GM23338 (cell line): ENCODE results near the gene ELANE. TPM values are rescaled to one million over a fixed set of nuclear protein-coding genes. Genes with fewer than 3 reads are reported as not detected.

ENCODE experiments used
- ATAC-seq: fragments of 200-7000 bp; cut with Tn5 transposase; 3 replicates; pipeline ENCODE4 v1.9.1; 2020
- DNase-seq: peaks from one replicate; pipeline ENCODE4 v3.0.0-alpha.2; 2015; ENCODE audit warnings: low spot score
- H2AFZ ChIP-seq: fragments of 200-600 bp; sonication (generic); 2 replicates; pipeline ENCODE4 v1.8.0; 2016; ENCODE audit warnings: antibody characterized with exemption, mild to moderate bottlenecking, moderate library complexity
- H3F3A ChIP-seq: fragments of 200-600 bp; sonication (generic); replicated peaks from 2 replicates; pipeline ENCODE4 v1.8.0; 2017; ENCODE audit warnings: antibody characterized with exemption, mixed run types, low read depth
- H3K27ac ChIP-seq: fragments of 200-600 bp; sonication (generic); 2 replicates; pipeline ENCODE4 v1.6.1; 2016; ENCODE audit warnings: low read depth
- H3K27me3 ChIP-seq: fragments of 200-600 bp; sonication (generic); 2 replicates; pipeline ENCODE4 v1.8.0; 2016; ENCODE audit warnings: mild to moderate bottlenecking, mixed run types, moderate library complexity; ENCODE audit not compliant: insufficient read depth
- H3K36me3 ChIP-seq: fragments of 200-600 bp; sonication (generic); 2 replicates; pipeline ENCODE4 v1.8.0; 2016; ENCODE audit warnings: mild to moderate bottlenecking; ENCODE audit not compliant: insufficient read depth
- H3K4me1 ChIP-seq: fragments of 200-600 bp; sonication (generic); 2 replicates; pipeline ENCODE4 v1.8.0; 2016; ENCODE audit warnings: mild to moderate bottlenecking, moderate library complexity; ENCODE audit not compliant: insufficient read depth
- H3K4me2 ChIP-seq: fragments of 200-600 bp; sonication (generic); 2 replicates; pipeline ENCODE4 v1.7.1; 2017; ENCODE audit warnings: mixed run types
- H3K4me3 ChIP-seq: fragments of 200-600 bp; sonication (generic); 2 replicates; pipeline ENCODE4 v1.6.1; 2016; ENCODE audit warnings: mixed run types
- H3K79me2 ChIP-seq: fragments of 200-600 bp; sonication (generic); replicated peaks from 2 replicates; pipeline ENCODE4 v1.8.0; 2017; ENCODE audit warnings: mild to moderate bottlenecking; ENCODE audit not compliant: insufficient read depth
- H3K9me2 ChIP-seq: fragments of 200-600 bp; sonication (generic); 2 replicates; pipeline ENCODE4 v1.8.0; 2017; ENCODE audit not compliant: insufficient read depth
- H4K20me1 ChIP-seq: fragments of 200-600 bp; sonication (generic); replicated peaks from 2 replicates; pipeline ENCODE4 v1.8.0; 2017; ENCODE audit warnings: mild to moderate bottlenecking; ENCODE audit not compliant: insufficient read depth
- H3K27ac Mint-ChIP-seq: 2 replicates; pipeline ENCODE4 v1.8.0; 2020; ENCODE audit warnings: inconsistent platforms, mild to moderate bottlenecking, moderate library complexity, mixed read lengths
- H3K27me3 Mint-ChIP-seq: 3 replicates; pipeline ENCODE4 v1.8.0; 2022; ENCODE audit warnings: low read depth, mild to moderate bottlenecking, moderate library complexity, mixed read lengths, inconsistent platforms; ENCODE audit not compliant: insufficient read depth, poor library complexity
- H3K36me3 Mint-ChIP-seq: 3 replicates; pipeline ENCODE4 v1.8.0; 2021; ENCODE audit warnings: low read depth, mild to moderate bottlenecking, inconsistent platforms, moderate library complexity, mixed read lengths
- H3K4me1 Mint-ChIP-seq: 3 replicates; pipeline ENCODE4 v1.8.0; 2020; ENCODE audit warnings: mild to moderate bottlenecking, inconsistent platforms, mixed read lengths
- H3K4me3 Mint-ChIP-seq: 3 replicates; pipeline ENCODE4 v1.8.0; 2021; ENCODE audit warnings: moderate library complexity, mild to moderate bottlenecking, inconsistent platforms, mixed read lengths
- H3K9me3 Mint-ChIP-seq: 3 replicates; pipeline ENCODE4 v1.8.0; 2020; ENCODE audit warnings: moderate library complexity, mild to moderate bottlenecking, inconsistent platforms, mixed read lengths
- CREB1 ChIP-seq: fragments of 250-450 bp; sonication (Bioruptor Pico); IDR thresholded peaks from 2 replicates; pipeline ENCODE4 v1.5.0; 2020; ENCODE audit warnings: low read depth, mild to moderate bottlenecking, moderate library complexity
- EZH2phosphoT487 ChIP-seq: fragments of 200-600 bp; sonication (generic); IDR thresholded peaks from one replicate; pipeline ENCODE4 v1.8.1; 2018; ENCODE audit warnings: antibody characterized with exemption; ENCODE audit not compliant: unreplicated experiment
- JUNB ChIP-seq: IDR thresholded peaks from one replicate; pipeline ENCODE4 v1.6.1; 2016; ENCODE audit warnings: antibody characterized with exemption; ENCODE audit not compliant: unreplicated experiment
- POLR2AphosphoS5 ChIP-seq: IDR thresholded peaks from 2 replicates; pipeline ENCODE4 v1.6.1; 2016; ENCODE audit warnings: antibody characterized with exemption, low read depth
- ZNF114 ChIP-seq: fragments of 250-450 bp; sonication (Bioruptor Pico); IDR thresholded peaks from 2 replicates; pipeline ENCODE4 v1.5.0; 2020; ENCODE audit warnings: mild to moderate bottlenecking, moderate library complexity
- polyA plus RNA-seq: library from polyadenylated mRNA; unstranded; fragments of >200 nt; fragmentation: Nextera tagmentation; extraction: Ambion mirVana; gene quantifications from 2 replicates; pipeline ENCODE4 v1.2.1, GENCODE V29; 2016
- total RNA-seq: library from RNA; depleted of rRNA; stranded (reverse); fragments of >200 nt; shearing (Covaris generic); gene quantifications from 2 replicates; pipeline ENCODE4 v1.2.3, GENCODE V29; 2014
- TF ChIP-seq, protein P1 (sequence below): fragments of 250-450 bp; sonication (Bioruptor Pico); IDR thresholded peaks from 2 replicates; pipeline ENCODE4 v1.5.0; 2020; ENCODE audit warnings: mild to moderate bottlenecking, moderate library complexity
- TF ChIP-seq, protein P2 (sequence below): IDR thresholded peaks from 2 replicates; pipeline ENCODE4 v1.6.1; 2016; ENCODE audit warnings: antibody characterized with exemption

Gene ELANE
- total and polyA plus RNA-seq, 2 experiments from 2014 or later: not detected

DNA sequence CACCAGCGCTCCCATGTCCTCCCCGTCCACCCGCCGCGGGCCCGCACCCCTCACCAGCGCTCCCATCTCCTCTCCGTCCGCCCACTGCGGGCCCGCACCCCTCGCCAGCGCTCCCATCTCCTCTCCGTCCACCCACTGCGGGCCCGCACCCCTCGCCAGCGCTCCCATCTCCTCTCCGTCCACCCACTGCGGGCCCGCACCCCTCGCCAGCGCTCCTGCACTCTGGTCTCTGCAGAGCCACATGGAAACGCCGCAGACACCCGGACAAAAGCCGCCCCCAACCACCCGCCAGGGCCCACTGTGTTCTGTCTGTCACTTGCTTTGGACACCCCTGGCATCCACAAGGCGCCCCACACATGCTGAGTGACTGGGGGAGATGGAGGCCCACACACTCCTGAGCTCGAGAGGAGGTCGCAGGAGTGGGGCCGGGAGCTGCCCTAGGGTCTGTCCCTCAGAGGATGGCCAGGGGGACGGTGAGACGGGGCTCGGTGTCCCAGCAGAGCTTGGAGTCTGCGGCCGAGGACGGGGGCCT is 14.7 kb downstream of the ELANE start (continued):
- TF ChIP-seq, protein P1, sequence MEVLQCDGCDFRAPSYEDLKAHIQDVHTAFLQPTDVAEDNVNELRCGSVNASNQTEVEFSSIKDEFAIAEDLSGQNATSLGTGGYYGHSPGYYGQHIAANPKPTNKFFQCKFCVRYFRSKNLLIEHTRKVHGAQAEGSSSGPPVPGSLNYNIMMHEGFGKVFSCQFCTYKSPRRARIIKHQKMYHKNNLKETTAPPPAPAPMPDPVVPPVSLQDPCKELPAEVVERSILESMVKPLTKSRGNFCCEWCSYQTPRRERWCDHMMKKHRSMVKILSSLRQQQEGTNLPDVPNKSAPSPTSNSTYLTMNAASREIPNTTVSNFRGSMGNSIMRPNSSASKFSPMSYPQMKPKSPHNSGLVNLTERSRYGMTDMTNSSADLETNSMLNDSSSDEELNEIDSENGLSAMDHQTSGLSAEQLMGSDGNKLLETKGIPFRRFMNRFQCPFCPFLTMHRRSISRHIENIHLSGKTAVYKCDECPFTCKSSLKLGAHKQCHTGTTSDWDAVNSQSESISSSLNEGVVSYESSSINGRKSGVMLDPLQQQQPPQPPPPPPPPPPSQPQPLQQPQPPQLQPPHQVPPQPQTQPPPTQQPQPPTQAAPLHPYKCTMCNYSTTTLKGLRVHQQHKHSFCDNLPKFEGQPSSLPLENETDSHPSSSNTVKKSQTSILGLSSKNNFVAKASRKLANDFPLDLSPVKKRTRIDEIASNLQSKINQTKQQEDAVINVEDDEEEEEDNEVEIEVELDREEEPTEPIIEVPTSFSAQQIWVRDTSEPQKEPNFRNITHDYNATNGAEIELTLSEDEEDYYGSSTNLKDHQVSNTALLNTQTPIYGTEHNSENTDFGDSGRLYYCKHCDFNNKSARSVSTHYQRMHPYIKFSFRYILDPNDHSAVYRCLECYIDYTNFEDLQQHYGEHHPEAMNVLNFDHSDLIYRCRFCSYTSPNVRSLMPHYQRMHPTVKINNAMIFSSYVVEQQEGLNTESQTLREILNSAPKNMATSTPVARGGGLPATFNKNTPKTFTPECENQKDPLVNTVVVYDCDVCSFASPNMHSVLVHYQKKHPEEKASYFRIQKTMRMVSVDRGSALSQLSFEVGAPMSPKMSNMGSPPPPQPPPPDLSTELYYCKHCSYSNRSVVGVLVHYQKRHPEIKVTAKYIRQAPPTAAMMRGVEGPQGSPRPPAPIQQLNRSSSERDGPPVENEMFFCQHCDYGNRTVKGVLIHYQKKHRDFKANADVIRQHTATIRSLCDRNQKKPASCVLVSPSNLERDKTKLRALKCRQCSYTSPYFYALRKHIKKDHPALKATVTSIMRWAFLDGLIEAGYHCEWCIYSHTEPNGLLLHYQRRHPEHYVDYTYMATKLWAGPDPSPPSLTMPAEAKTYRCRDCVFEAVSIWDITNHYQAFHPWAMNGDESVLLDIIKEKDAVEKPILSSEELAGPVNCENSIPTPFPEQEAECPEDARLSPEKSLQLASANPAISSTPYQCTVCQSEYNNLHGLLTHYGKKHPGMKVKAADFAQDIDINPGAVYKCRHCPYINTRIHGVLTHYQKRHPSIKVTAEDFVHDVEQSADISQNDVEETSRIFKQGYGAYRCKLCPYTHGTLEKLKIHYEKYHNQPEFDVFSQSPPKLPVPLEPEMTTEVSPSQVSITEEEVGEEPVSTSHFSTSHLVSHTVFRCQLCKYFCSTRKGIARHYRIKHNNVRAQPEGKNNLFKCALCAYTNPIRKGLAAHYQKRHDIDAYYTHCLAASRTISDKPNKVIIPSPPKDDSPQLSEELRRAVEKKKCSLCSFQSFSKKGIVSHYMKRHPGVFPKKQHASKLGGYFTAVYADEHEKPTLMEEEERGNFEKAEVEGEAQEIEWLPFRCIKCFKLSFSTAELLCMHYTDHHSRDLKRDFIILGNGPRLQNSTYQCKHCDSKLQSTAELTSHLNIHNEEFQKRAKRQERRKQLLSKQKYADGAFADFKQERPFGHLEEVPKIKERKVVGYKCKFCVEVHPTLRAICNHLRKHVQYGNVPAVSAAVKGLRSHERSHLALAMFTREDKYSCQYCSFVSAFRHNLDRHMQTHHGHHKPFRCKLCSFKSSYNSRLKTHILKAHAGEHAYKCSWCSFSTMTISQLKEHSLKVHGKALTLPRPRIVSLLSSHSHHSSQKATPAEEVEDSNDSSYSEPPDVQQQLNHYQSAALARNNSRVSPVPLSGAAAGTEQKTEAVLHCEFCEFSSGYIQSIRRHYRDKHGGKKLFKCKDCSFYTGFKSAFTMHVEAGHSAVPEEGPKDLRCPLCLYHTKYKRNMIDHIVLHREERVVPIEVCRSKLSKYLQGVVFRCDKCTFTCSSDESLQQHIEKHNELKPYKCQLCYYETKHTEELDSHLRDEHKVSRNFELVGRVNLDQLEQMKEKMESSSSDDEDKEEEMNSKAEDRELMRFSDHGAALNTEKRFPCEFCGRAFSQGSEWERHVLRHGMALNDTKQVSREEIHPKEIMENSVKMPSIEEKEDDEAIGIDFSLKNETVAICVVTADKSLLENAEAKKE (CRISPR knock-in tag): no peak
- TF ChIP-seq EZH2phosphoT487 (no peak), POLR2AphosphoS5 (no peak), ZNF114 (no peak), CREB1 (CRISPR knock-in tag) (no peak)

DNA sequence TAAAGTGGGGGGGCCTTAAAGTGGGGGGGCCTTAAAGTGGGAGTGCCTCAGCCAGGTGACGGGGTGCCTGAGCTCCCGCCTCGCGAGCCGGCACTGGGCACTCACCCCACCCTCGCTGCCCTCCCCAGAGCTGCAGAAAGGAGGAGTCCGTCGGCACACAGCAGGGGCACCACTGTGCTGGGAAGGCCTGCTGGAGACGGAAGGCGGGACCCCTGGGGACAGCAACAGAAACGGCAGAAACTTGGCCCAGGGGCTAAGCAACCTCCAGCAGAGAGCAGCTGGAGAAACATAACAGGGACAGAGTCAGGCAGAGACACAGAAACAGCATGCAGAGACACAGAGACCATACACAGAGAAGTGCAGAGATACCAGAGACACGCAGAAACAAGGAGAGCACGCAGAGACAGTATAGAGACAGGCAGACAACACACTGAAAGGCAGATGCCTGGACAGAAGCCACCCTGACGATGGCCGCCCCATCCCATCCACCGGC is 15.2 kb downstream of the ELANE start:
- H3K36me3 Mint-ChIP-seq: peaks cover 27% of the 10 kb centered on the region

More for the DNA sequence above, 15.2 kb downstream of the ELANE start:
- H4K20me1 ChIP-seq: peaks cover 9% of the 10 kb centered on the region; the same call in 1 of the 2 replicates
- H3K27me3 ChIP-seq: peaks cover 4% of the 10 kb centered on the region; the same call in 1 of the 2 replicates
- H3K36me3 ChIP-seq: no peaks in the 10 kb centered on the region
- no peaks in the 10 kb centered on the region for H3K79me2 ChIP-seq
- H3K4me1 Mint-ChIP-seq: peaks cover 5% of the 10 kb centered on the region
- no peak overlapping the region for H3K4me3 Mint-ChIP-seq
- no peaks in the 10 kb centered on the region for H3K4me1 ChIP-seq
- H3K9me2 ChIP-seq: no peaks in the 10 kb centered on the region
- H3K27me3 Mint-ChIP-seq: peaks cover 29% of the 10 kb centered on the region
- H3K4me3 ChIP-seq: no peak overlapping the region
- H3K27ac ChIP-seq: no peak overlapping the region
- peaks cover 33% of the 10 kb centered on the region for H3F3A ChIP-seq
- no peak overlapping the region for H3K27ac Mint-ChIP-seq
- DNase-seq (no peak), ATAC-seq (peak; percentile 13)
- H3K9me3 Mint-ChIP-seq: peaks cover 7% of the 10 kb centered on the region
- no peak overlapping the region for H2AFZ ChIP-seq
- no peak for TF ChIP-seq JUNB
- TF ChIP-seq, protein P2, sequence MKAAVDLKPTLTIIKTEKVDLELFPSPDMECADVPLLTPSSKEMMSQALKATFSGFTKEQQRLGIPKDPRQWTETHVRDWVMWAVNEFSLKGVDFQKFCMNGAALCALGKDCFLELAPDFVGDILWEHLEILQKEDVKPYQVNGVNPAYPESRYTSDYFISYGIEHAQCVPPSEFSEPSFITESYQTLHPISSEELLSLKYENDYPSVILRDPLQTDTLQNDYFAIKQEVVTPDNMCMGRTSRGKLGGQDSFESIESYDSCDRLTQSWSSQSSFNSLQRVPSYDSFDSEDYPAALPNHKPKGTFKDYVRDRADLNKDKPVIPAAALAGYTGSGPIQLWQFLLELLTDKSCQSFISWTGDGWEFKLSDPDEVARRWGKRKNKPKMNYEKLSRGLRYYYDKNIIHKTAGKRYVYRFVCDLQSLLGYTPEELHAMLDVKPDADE: no peak
- H3K4me2 ChIP-seq: no peak overlapping the region
